Esophagus muscularis mucosa (tissue), 4 donors: ENCODE measurements around the gene PRKCB. TPM values are rescaled to one million over a fixed set of nuclear protein-coding genes. Genes with fewer than 3 reads are reported as not detected.

ENCODE experiments used
- DNase-seq: peaks from one replicate; pipeline ENCODE4 v3.0.0-alpha.2; 2017; ENCODE audit errors: extremely low spot score
- H3K27ac ChIP-seq, 4 donors: fragments of 200-600 bp; sonication (generic); replicated peaks in 1 of 4; 1 replicate in 3 of 4; 2 replicates in 1 of 4; pipeline ENCODE4 v1.5.1; 2016 to 2019; ENCODE audit warnings: mild to moderate bottlenecking in 1 of 4
- H3K27me3 ChIP-seq, 4 donors: fragments of 200-600 bp; sonication (generic); one replicate each; pipeline versions ENCODE4 v1.5.1 to v1.6.0; 2016 to 2019
- H3K36me3 ChIP-seq, 4 donors: fragments of 200-600 bp; sonication (generic); one replicate each; pipeline ENCODE4 v1.5.1; 2016 to 2019
- H3K4me1 ChIP-seq, 4 donors: fragments of 200-600 bp; sonication (generic); one replicate each; pipeline ENCODE4 v1.5.1; 2016 to 2019
- H3K4me3 ChIP-seq, 4 donors: fragments of 200-600 bp; sonication (generic); 1 replicate in 2 of 4; 2 replicates in 2 of 4; pipeline ENCODE4 v1.5.1; 2016 to 2019; ENCODE audit warnings: mild to moderate bottlenecking in 4 of 4, moderate library complexity in 1 of 4
- H3K9me3 ChIP-seq, 4 donors: fragments of 200-600 bp; sonication (generic); 1 replicate in 3 of 4; 2 replicates in 1 of 4; pipeline ENCODE4 v1.5.1; 2016 to 2019
- CTCF ChIP-seq, 3 experiments: fragments of 200-600 bp in 2 of 3; fragments of 450-650 bp in 1 of 3; sonication (generic) in 2 of 3; IDR thresholded peaks; one replicate each; pipeline ENCODE4 v1.5.1; 2017 to 2019; ENCODE audit warnings: antibody characterized with exemption in 3 of 3, mild to moderate bottlenecking in 2 of 3, moderate library complexity in 1 of 3
- EP300 ChIP-seq: sonication (generic); formaldehyde crosslinking; IDR thresholded peaks from one replicate; pipeline ENCODE4 v1.6.1; 2017; ENCODE audit warnings: antibody characterized with exemption
- POLR2A ChIP-seq: fragments of 450-650 bp; IDR thresholded peaks from one replicate; pipeline ENCODE4 v1.6.1; 2017; ENCODE audit warnings: antibody characterized with exemption, moderate library complexity, mild to moderate bottlenecking, low read depth
- POLR2AphosphoS5 ChIP-seq, 2 donors: sonication (generic); formaldehyde crosslinking; IDR thresholded peaks; one replicate each; pipeline ENCODE4 v1.6.1; 2017; ENCODE audit warnings: antibody characterized with exemption in 2 of 2
- WGBS: methylation state at CpG from one replicate; pipeline ENCODE4 v1.1.5; 2018; 5-methylcytosine and 5-hydroxymethylcytosine counted together
- intact Hi-C: fragments of 100-400 bp; cut with DNase I; formaldehyde crosslinking; loops from one replicate; pipeline ENCODE4 v1.15.1; 2023
- total RNA-seq, 4 donors: library from RNA; depleted of rRNA; stranded (reverse); fragments of >200 nt; gene quantifications; one replicate each; pipeline versions ENCODE4 v1.1.0 to v1.2.1, GENCODE V29; 2016

PRKCB gene
- total RNA-seq, 4 donors from 2014 or later: 5.8 to 15.6 (median 9.7) TPM

- Histone ChIP-seq H3K9me3 (no peaks in the 10 kb centered on the region), H3K27me3 (no peaks in the 10 kb centered on the region), H3K27ac (no peak overlapping the region), H3K36me3 (no peaks in the 10 kb centered on the region), H3K4me1 (no peaks in the 10 kb centered on the region), H3K4me3 (no peak overlapping the region)
- TF ChIP-seq EP300 (no peak), POLR2A (no peak), POLR2AphosphoS5 (IDR thresholded peaks at IDR 0.05) (no peak), CTCF (IDR thresholded peaks at IDR 0.05) (no peak)
- intact Hi-C loops: no loop called here
- DNase-seq: no peak
- 87% methylated on average over 2 of the region's 2 CpGs for WGBS
Observed at GRCh38 chr16:23986455-23986854, 150.7 kb downstream of the PRKCB start.

GRCh38 chr16:23987443-23987842 lies 151.7 kb downstream of the PRKCB start:
- H3K4me3 ChIP-seq: no peak overlapping the region
- 81% methylated on average over 2 of the region's 2 CpGs for WGBS
- no peaks in the 10 kb centered on the region for H3K27me3 ChIP-seq
- no peak for DNase-seq
- H3K4me1 ChIP-seq: no peaks in the 10 kb centered on the region
- TF ChIP-seq CTCF (IDR thresholded peaks at IDR 0.05) (no peak), POLR2AphosphoS5 (IDR thresholded peaks at IDR 0.05) (no peak), POLR2A (no peak), EP300 (no peak)
- no peaks in the 10 kb centered on the region for H3K9me3 ChIP-seq
- H3K36me3 ChIP-seq: no peaks in the 10 kb centered on the region
- no peak overlapping the region for H3K27ac ChIP-seq
- intact Hi-C loops: no loop called here

GRCh38 chr16:23990507-23990906 lies 154.7 kb downstream of the PRKCB start:
- no peak for DNase-seq
- Histone ChIP-seq H3K27me3 (no peaks in the 10 kb centered on the region), H3K4me1 (no peaks in the 10 kb centered on the region), H3K27ac (no peak overlapping the region), H3K36me3 (no peaks in the 10 kb centered on the region), H3K9me3 (no peaks in the 10 kb centered on the region), H3K4me3 (no peak overlapping the region)
- intact Hi-C loops: no loop called here
- TF ChIP-seq EP300 (no peak), CTCF (IDR thresholded peaks at IDR 0.05) (no peak)
- WGBS: 95% methylated on average over 3 of the region's 3 CpGs

- DNase-seq: no peak
- Histone ChIP-seq H3K4me1 (no peaks in the 10 kb centered on the region), H3K36me3 (no peaks in the 10 kb centered on the region), H3K9me3 (no peaks in the 10 kb centered on the region), H3K27me3 (no peaks in the 10 kb centered on the region), H3K27ac (no peak overlapping the region), H3K4me3 (no peak overlapping the region)
- intact Hi-C loops: no loop called here
- TF ChIP-seq CTCF (IDR thresholded peaks at IDR 0.05) (no peak), POLR2A (no peak), EP300 (no peak), POLR2AphosphoS5 (IDR thresholded peaks at IDR 0.05) (no peak)
Observed at GRCh38 chr16:23991066-23991465, 155.3 kb downstream of the PRKCB start.

- no peaks in the 10 kb centered on the region for H3K27me3 ChIP-seq
- no peak for DNase-seq
- no peaks in the 10 kb centered on the region for H3K9me3 ChIP-seq
- no peak overlapping the region for H3K4me3 ChIP-seq
- WGBS: 84% methylated on average over 1 of the region's 1 CpG
- intact Hi-C loops: no loop called here
- no peak overlapping the region for H3K27ac ChIP-seq
- no peaks in the 10 kb centered on the region for H3K36me3 ChIP-seq
- H3K4me1 ChIP-seq: no peaks in the 10 kb centered on the region
- no peak for TF ChIP-seq EP300
- TF ChIP-seq POLR2AphosphoS5 (IDR thresholded peaks at IDR 0.05): no peak
- no peak for TF ChIP-seq POLR2A
- no peak for TF ChIP-seq CTCF (IDR thresholded peaks at IDR 0.05)
Observed at GRCh38 chr16:23994615-23995014, 158.8 kb downstream of the PRKCB start.
